HG03442 (cell line): ENCODE results near the gene PSKH1.
"Not testable (repeated sequence)": the region's sequence is repeated elsewhere in the genome, so short reads cannot be mapped to it uniquely, and the experiment has no call there.

ENCODE experiments used
- ATAC-seq: cut with Tn5 transposase; IDR thresholded peaks from one replicate; pipeline ENCODE4 v1.9.1; 2021; ENCODE audit warnings: mild to moderate bottlenecking, moderate library complexity; ENCODE audit not compliant: unreplicated experiment

Gene PSKH1

GRCh38 chr16:67885976-67886375, 7.1 kb upstream of the PSKH1 start:
- no peak for ATAC-seq

- ATAC-seq = no peak
Observed at GRCh38 chr16:67886387-67886786, 6.7 kb upstream of the PSKH1 start.

- no peak for ATAC-seq
Observed at GRCh38 chr16:67888331-67888730, 4.7 kb upstream of the PSKH1 start.

- no peak for ATAC-seq
Observed at GRCh38 chr16:67892375-67892774, 679 bp upstream of the PSKH1 start.

- ATAC-seq = no peak
Observed at GRCh38 chr16:67893743-67894399, 817 bp downstream of the PSKH1 start.

- ATAC-seq = no peak
Observed at GRCh38 chr16:67897231-67897630, 4.2 kb downstream of the PSKH1 start.

- no peak for ATAC-seq
Observed at GRCh38 chr16:67901734-67902133, 8.7 kb downstream of the PSKH1 start.

GRCh38 chr16:67902831-67903230, 9.8 kb downstream of the PSKH1 start:
- no peak for ATAC-seq

- ATAC-seq = no peak
Observed at GRCh38 chr16:67907397-67908180, 14.5 kb downstream of the PSKH1 start.

- ATAC-seq = no peak
Observed at GRCh38 chr16:67909056-67909742, 16.1 kb downstream of the PSKH1 start.

- no peak for ATAC-seq
Observed at GRCh38 chr16:67910158-67910557, 17.1 kb downstream of the PSKH1 start.

- no peak for ATAC-seq
Observed at GRCh38 chr16:67914758-67915495, 21.9 kb downstream of the PSKH1 start.

- not testable (repeated sequence) for ATAC-seq
Observed at GRCh38 chr16:67915496-67915769, 22.4 kb downstream of the PSKH1 start.

- no peak for ATAC-seq
Observed at GRCh38 chr16:67915831-67916723, 23.0 kb downstream of the PSKH1 start.

GRCh38 chr16:67917140-67917851, 24.2 kb downstream of the PSKH1 start:
- no peak for ATAC-seq

- ATAC-seq = no peak
Observed at GRCh38 chr16:67917852-67918236, 24.8 kb downstream of the PSKH1 start.

GRCh38 chr16:67919622-67920221, 26.7 kb downstream of the PSKH1 start:
- ATAC-seq = no peak

GRCh38 chr16:67922221-67922620, 29.2 kb downstream of the PSKH1 start:
- no peak for ATAC-seq

GRCh38 chr16:67922740-67923139, 29.7 kb downstream of the PSKH1 start:
- ATAC-seq = no peak
